Gastroesophageal sphincter (tissue), 3 donors: ENCODE results near the gene TAT.

Experiments
- CTCF ChIP-seq, 4 experiments: fragments of 200-600 bp in 2 of 4; fragments of 450-650 bp in 2 of 4; sonication (generic) in 1 of 4; IDR thresholded peaks; one replicate each; pipeline ENCODE4 v1.5.1; 2017 to 2019; ENCODE audit warnings: antibody characterized with exemption in 4 of 4, mild to moderate bottlenecking in 2 of 4, moderate library complexity in 2 of 4
- EP300 ChIP-seq: sonication (generic); formaldehyde crosslinking; IDR thresholded peaks from one replicate; pipeline ENCODE4 v1.6.1; 2017; ENCODE audit warnings: antibody characterized with exemption, mild to moderate bottlenecking
- POLR2A ChIP-seq, 2 donors: fragments of 450-650 bp; IDR thresholded peaks; one replicate each; pipeline ENCODE4 v1.6.1; 2017; ENCODE audit warnings: antibody characterized with exemption in 2 of 2, mild to moderate bottlenecking in 2 of 2, moderate library complexity in 1 of 2

DNA sequence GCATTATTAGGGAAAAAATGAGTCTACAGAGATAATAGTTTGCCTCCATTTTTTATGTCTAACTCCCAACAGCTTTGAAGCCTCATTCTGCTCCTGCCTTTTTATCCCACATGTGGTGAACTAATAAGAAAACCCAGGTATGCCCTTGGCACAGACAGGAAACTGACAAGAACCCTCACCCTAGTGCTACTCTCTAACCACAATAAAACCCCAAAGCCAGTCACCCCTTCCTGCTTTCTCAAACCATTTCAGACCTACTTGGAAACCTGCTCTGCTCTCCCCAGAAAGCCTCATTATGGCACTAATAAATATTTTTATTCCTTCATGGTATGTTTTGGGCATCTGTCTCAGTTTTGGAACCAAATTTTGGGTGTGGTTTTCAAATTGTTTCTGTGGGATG, 45.2 kb upstream of the TAT start:
- TF ChIP-seq CTCF (IDR thresholded peaks at IDR 0.05): no peak
- TF ChIP-seq EP300: no peak
- no peak for TF ChIP-seq POLR2A (IDR thresholded peaks at IDR 0.05)
